Activated CD4-positive, alpha-beta T cell treated with anti-CD3 and anti-CD28 coated beads for 24 hours (primary cell): ENCODE data around the gene TCEANC2.
"Not testable (repeated sequence)": the region's sequence is repeated elsewhere in the genome, so short reads cannot be mapped to it uniquely, and the experiment has no call there.

ENCODE experiments used
- DNase-seq, 2 donors: peaks; one replicate each; pipeline ENCODE4 v3.0.0-alpha.2; 2020; ENCODE audit warnings: low read depth in 2 of 2

TCEANC2 gene

GRCh38 chr1:54086754-54087153, 33.3 kb downstream of the TCEANC2 start:
- no peak for DNase-seq

- DNase-seq = no peak
Observed at GRCh38 chr1:54088385-54088784, 35.0 kb downstream of the TCEANC2 start.

- DNase-seq = no peak
Observed at GRCh38 chr1:54091666-54092065, 38.3 kb downstream of the TCEANC2 start.

GRCh38 chr1:54094001-54094729, 40.8 kb downstream of the TCEANC2 start:
- DNase-seq = no peak

GRCh38 chr1:54094730-54095105, 41.3 kb downstream of the TCEANC2 start:
- not testable (repeated sequence) for DNase-seq

GRCh38 chr1:54095546-54096226, 42.3 kb downstream of the TCEANC2 start:
- no peak for DNase-seq

- no peak for DNase-seq
Observed at GRCh38 chr1:54096227-54096876, 42.9 kb downstream of the TCEANC2 start.

- no peak for DNase-seq
Observed at GRCh38 chr1:54096877-54097240, 43.5 kb downstream of the TCEANC2 start.

- no peak for DNase-seq
Observed at GRCh38 chr1:54099061-54099610, 45.7 kb downstream of the TCEANC2 start.

- no peak for DNase-seq
Observed at GRCh38 chr1:54100500-54100899, 47.1 kb downstream of the TCEANC2 start.

GRCh38 chr1:54103414-54103813, 50.0 kb downstream of the TCEANC2 start:
- no peak for DNase-seq

- not testable (repeated sequence) for DNase-seq
Observed at GRCh38 chr1:54104613-54105012, 51.2 kb downstream of the TCEANC2 start.

- DNase-seq = no peak
Observed at GRCh38 chr1:54105080-54105479, 51.7 kb downstream of the TCEANC2 start.

GRCh38 chr1:54105736-54106269, 52.4 kb downstream of the TCEANC2 start:
- no peak for DNase-seq

- DNase-seq = no peak
Observed at GRCh38 chr1:54107131-54107530, 53.7 kb downstream of the TCEANC2 start.

GRCh38 chr1:54108156-54108555, 54.7 kb downstream of the TCEANC2 start:
- DNase-seq = no peak

GRCh38 chr1:54109129-54110090, 56.0 kb downstream of the TCEANC2 start:
- DNase-seq = no peak

- no peak for DNase-seq
Observed at GRCh38 chr1:54110996-54111395, 57.6 kb downstream of the TCEANC2 start.

- no peak for DNase-seq
Observed at GRCh38 chr1:54111624-54112023, 58.2 kb downstream of the TCEANC2 start.

GRCh38 chr1:54112027-54112426, 58.6 kb downstream of the TCEANC2 start:
- DNase-seq = no peak

GRCh38 chr1:54112705-54113368, 59.4 kb downstream of the TCEANC2 start:
- no peak for DNase-seq
